ENCODE measurements around the gene COL4A2.

Gene COL4A2

GRCh38 chr13:110291286-110291685, 15.8 kb upstream of the COL4A2 start:
- no peak for DNase-seq

- no peak for DNase-seq
Observed at GRCh38 chr13:110293037-110293436, 14.0 kb upstream of the COL4A2 start.

GRCh38 chr13:110293649-110294048, 13.4 kb upstream of the COL4A2 start:
- no peak for DNase-seq

- no peak for DNase-seq
Observed at GRCh38 chr13:110294146-110294545, 12.9 kb upstream of the COL4A2 start.

GRCh38 chr13:110294622-110295021, 12.5 kb upstream of the COL4A2 start:
- no peak for DNase-seq

GRCh38 chr13:110297011-110297410, 10.1 kb upstream of the COL4A2 start:
- DNase-seq, result no peak

GRCh38 chr13:110297766-110298504, 9.1 kb upstream of the COL4A2 start:
- DNase-seq, result no peak

- DNase-seq, result no peak
Observed at GRCh38 chr13:110298505-110299282, 8.4 kb upstream of the COL4A2 start.

- no peak for DNase-seq
Observed at GRCh38 chr13:110299283-110299840, 7.7 kb upstream of the COL4A2 start.

- DNase-seq, result no peak
Observed at GRCh38 chr13:110300090-110300815, 6.8 kb upstream of the COL4A2 start.

GRCh38 chr13:110301083-110301482, 6.0 kb upstream of the COL4A2 start:
- no peak for DNase-seq

GRCh38 chr13:110301606-110302553, 5.2 kb upstream of the COL4A2 start:
- no peak for DNase-seq

- DNase-seq, result no peak
Observed at GRCh38 chr13:110302997-110303396, 4.1 kb upstream of the COL4A2 start.

- no peak for DNase-seq
Observed at GRCh38 chr13:110303644-110304043, 3.4 kb upstream of the COL4A2 start.

- no peak for DNase-seq
Observed at GRCh38 chr13:110304256-110304655, 2.8 kb upstream of the COL4A2 start.

GRCh38 chr13:110305001-110305400, 2.1 kb upstream of the COL4A2 start:
- DNase-seq, result no peak

GRCh38 chr13:110305544-110305943, 1.5 kb upstream of the COL4A2 start:
- DNase-seq, result no peak

- no peak for DNase-seq
Observed at GRCh38 chr13:110305949-110306339, 1.1 kb upstream of the COL4A2 start.

- DNase-seq, result no peak
Observed at GRCh38 chr13:110306340-110306959, 634 bp upstream of the COL4A2 start.

- no peak for DNase-seq
Observed at GRCh38 chr13:110307767-110308655, 927 bp downstream of the COL4A2 start.
